HL-60 (cell line): Measurements from ENCODE around the gene S100A3.

Source experiments
- CTCF ChIP-seq: IDR thresholded peaks from one replicate; pipeline ENCODE4 v1.5.1; 2011; ENCODE audit warnings: low read length, control low read depth, inconsistent platforms; ENCODE audit not compliant: insufficient read depth
- GABPA ChIP-seq: IDR thresholded peaks from 2 replicates; pipeline ENCODE4 v1.6.1; 2012; ENCODE audit warnings: low read depth
- POLR2AphosphoS5 ChIP-seq: IDR thresholded peaks from 2 replicates; pipeline ENCODE4 v1.6.1; 2012; ENCODE audit warnings: low read depth
- REST ChIP-seq: IDR thresholded peaks from 2 replicates; pipeline ENCODE4 v1.6.1; 2012; ENCODE audit warnings: low read depth; ENCODE audit not compliant: insufficient replicate concordance
- SPI1 ChIP-seq: IDR thresholded peaks from 2 replicates; pipeline ENCODE4 v1.6.1; 2012; ENCODE audit warnings: low read depth, mild to moderate bottlenecking, borderline replicate concordance

GRCh38 chr1:153532769-153533599 is 16.1 kb downstream of the S100A3 start:
- TF ChIP-seq REST (no peak), CTCF (peak; percentile 67), SPI1 (no peak), POLR2AphosphoS5 (no peak), GABPA (no peak)
